Measurements from ENCODE around the gene PARD6B. TPM values are rescaled to one million over a fixed set of nuclear protein-coding genes. Genes with fewer than 3 reads are reported as not detected.

PARD6B gene
- total and polyA plus RNA-seq, 11 donors: 1.3 to 12.2 (median 4.2) TPM

GRCh38 chr20:50715694-50716093, 15.7 kb upstream of the PARD6B start:
- Histone ChIP-seq H3K9me3 (no peaks in the 10 kb centered on the region), H3K4me1 (peaks cover 0 to 7% (median 0%) of the 10 kb centered on the region in 12 donors), H3K27ac (no peak overlapping the region), H3K4me3 (no peak overlapping the region), H3K36me3 (no peaks in the 10 kb centered on the region), H3K27me3 (no peaks in the 10 kb centered on the region)
- TF ChIP-seq CTCF (IDR thresholded peaks at IDR 0.05): no peak
- no peak for TF ChIP-seq POLR2A (IDR thresholded peaks at IDR 0.05)
- 90 to 95% (median 91%) methylated on average over 3 of the region's 3 CpGs for WGBS, 4 donors
- ATAC-seq (no peak), DNase-seq (no peak)
- intact Hi-C loops (cut with DNase I): loop anchor here in 4 of 10 donors (2.0 to 10.0 kb wide), 4 partner anchors 29 to 91 kb away; no protein-coding TSS in a partner anchor

DNA sequence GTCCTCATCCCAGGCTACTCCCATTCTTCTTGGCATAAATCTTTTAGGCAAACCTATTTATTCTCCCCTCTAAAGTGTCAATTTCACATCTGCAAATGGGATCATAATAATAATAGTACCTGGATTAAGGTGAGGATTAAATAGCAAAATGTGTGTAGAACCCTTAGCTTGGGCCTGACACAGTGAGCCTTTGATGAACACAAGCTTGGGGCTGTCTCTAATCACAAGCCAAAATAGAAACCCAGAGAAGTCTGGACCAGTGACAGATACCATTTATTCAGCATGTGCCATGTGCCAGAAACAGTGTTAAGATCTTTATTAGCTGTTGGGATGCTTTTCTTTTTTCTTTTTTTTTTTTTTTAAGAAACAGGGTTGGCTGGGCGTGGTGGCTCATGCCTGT, 14.9 kb upstream of the PARD6B start:
- Histone ChIP-seq H3K9me3 (no peaks in the 10 kb centered on the region), H3K4me1 (peaks cover 0 to 7% (median 0%) of the 10 kb centered on the region in 12 donors), H3K36me3 (no peaks in the 10 kb centered on the region), H3K27me3 (no peaks in the 10 kb centered on the region), H3K4me3 (no peak overlapping the region), H3K27ac (no peak overlapping the region)
- DNase-seq (no peak), ATAC-seq (no peak)
- TF ChIP-seq CTCF (IDR thresholded peaks at IDR 0.05): no peak
- no peak for TF ChIP-seq POLR2A (IDR thresholded peaks at IDR 0.05)
- WGBS, 4 donors: 77 to 100% (median 91%) methylated on average over 1 of the region's 1 CpG
- intact Hi-C loops (cut with DNase I): loop anchor here in 3 of 10 donors (2.0 to 10.0 kb wide), 3 partner anchors 28 to 92 kb away; no protein-coding TSS in a partner anchor

- Histone ChIP-seq H3K27me3 (no peaks in the 10 kb centered on the region), H3K4me1 (peaks cover 0 to 10% (median under 1%) of the 10 kb centered on the region in 12 donors), H3K36me3 (no peaks in the 10 kb centered on the region), H3K9me3 (no peaks in the 10 kb centered on the region), H3K27ac (no peak overlapping the region), H3K4me3 (no peak overlapping the region)
- 44 to 90% (median 76%) methylated on average over 2 of the region's 2 CpGs for whole genome bisulfite sequencing, 4 donors
- ATAC-seq (no peak), DNase-seq (no peak)
- TF ChIP-seq POLR2A (IDR thresholded peaks at IDR 0.05): no peak
- TF ChIP-seq CTCF (IDR thresholded peaks at IDR 0.05): no peak
- intact Hi-C loops (cut with DNase I): loop anchor here in 3 of 10 donors (2.0 to 10.0 kb wide), 3 partner anchors 27 to 93 kb away; no protein-coding TSS in a partner anchor
These were observed 14.1 kb upstream of the PARD6B start for GRCh38 chr20:50717312-50717711.

DNA sequence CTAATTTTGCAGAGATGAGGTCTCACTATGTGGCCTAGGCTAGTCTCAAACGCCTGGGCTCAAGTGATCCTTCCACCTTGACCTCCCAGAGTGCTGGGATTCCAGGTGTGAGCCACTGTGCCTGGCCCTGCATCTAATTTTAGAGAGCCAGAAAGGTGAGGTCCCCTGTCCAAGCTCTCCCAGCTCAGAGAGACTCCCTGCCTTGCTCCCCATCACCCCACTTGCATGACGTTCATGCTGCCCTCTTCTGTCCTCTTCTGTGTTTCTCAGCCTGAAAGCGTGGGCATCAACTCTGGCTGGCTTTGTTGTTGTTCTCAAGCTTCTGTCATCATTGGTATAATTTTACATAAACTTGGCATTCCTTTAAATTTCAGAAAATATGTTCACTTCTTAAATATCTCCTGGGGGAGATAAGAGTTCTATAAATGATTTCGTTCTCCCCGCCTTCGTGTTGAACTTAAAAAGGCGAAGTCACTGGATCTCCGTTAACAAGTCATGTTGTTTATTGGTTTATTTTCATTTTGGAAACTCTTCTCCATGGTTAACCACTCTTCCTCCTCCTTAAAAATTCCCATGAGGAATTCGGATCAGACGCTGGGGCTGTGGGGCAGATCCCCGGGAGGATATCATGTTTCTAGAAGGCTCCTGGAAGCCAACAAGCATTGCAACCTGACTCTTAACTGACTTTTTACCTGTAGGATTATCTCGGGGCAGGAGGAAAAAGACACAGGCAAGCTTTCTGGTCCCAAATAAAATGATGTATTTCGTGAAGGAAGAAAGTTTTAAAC, 13.2 kb upstream of the PARD6B start:
- no peaks in the 10 kb centered on the region for H3K9me3 ChIP-seq
- no peaks in the 10 kb centered on the region for H3K27me3 ChIP-seq
- H3K4me1 ChIP-seq: peaks cover 0 to 16% (median 1%) of the 10 kb centered on the region in 12 donors
- intact Hi-C loops (cut with DNase I): loop anchor here in 3 of 10 donors (2.0 to 10.0 kb wide), 3 partner anchors 27 to 93 kb away; no protein-coding TSS in a partner anchor
- no peak overlapping the region for H3K27ac ChIP-seq
- 60 to 65% (median 63%) methylated on average over 13 of the region's 13 CpGs for WGBS, 4 donors
- no peak for DNase-seq
- no peak for ATAC-seq
- TF ChIP-seq CTCF (IDR thresholded peaks at IDR 0.05) (peak in 2 of 12 donors; percentile 9 to 10), POLR2A (IDR thresholded peaks at IDR 0.05) (no peak)
- no peaks in the 10 kb centered on the region for H3K36me3 ChIP-seq
- H3K4me3 ChIP-seq: no peak overlapping the region

Data from heart left ventricle (tissue), 16 donors.